IMR-90 (cell line): ENCODE results near the gene WSB1. TPM values are rescaled to one million over a fixed set of nuclear protein-coding genes. Genes with fewer than 3 reads are reported as not detected.

Source experiments
- ATAC-seq: fragments of 200-7000 bp; cut with Tn5 transposase; 2 replicates; pipeline ENCODE4 v1.9.1; 2020; ENCODE audit warnings: low read depth, mild to moderate bottlenecking, moderate library complexity
- BruUV-seq: library from RNA; stranded (reverse); fragments of 400-500 nt; replicated peaks from 2 replicates; lab custom pipeline; 2021; lab: Mats Ljungman, UMichigan
- CTCF ChIA-PET: fragments of 300-600 bp; formaldehyde crosslinking; extraction: SDS; loops from one replicate; lab custom pipeline; 2021; ENCODE audit warnings: antibody characterized with exemption; lab: Yijun Ruan, JAX
- POLR2A ChIA-PET: fragments of 300-600 bp; sonication (Branson Sonifier 250); formaldehyde crosslinking; loops from one replicate; lab custom pipeline; 2022; ENCODE audit warnings: antibody characterized with exemption; ENCODE audit not compliant: unreplicated experiment; lab: Charles Lee
- DNase-seq: peaks from one replicate; pipeline ENCODE4 v3.0.0; 2013
- H2AFZ ChIP-seq: replicated peaks from 2 replicates; pipeline ENCODE3; 2013; ENCODE audit warnings: low read length, mild to moderate bottlenecking; ENCODE audit not compliant: poor library complexity
- H2AK5ac ChIP-seq: 2 replicates; pipeline ENCODE4 v1.6.1; 2013; ENCODE audit warnings: low read depth, low read length, inconsistent platforms
- H2AK9ac ChIP-seq: replicated peaks from 2 replicates; pipeline ENCODE3; 2013; ENCODE audit warnings: mild to moderate bottlenecking, low read depth, low read length, moderate library complexity; ENCODE audit not compliant: poor library complexity
- H2BK120ac ChIP-seq: 2 replicates; pipeline ENCODE4 v1.6.1; 2013; ENCODE audit warnings: low read depth, low read length, inconsistent platforms
- H2BK15ac ChIP-seq: 3 replicates; pipeline ENCODE4 v1.6.1; 2013; ENCODE audit warnings: low read depth, low read length, inconsistent platforms
- H2BK20ac ChIP-seq: 2 replicates; pipeline ENCODE4 v1.6.1; 2013; ENCODE audit warnings: low read depth, mild to moderate bottlenecking, inconsistent platforms, low read length, moderate library complexity
- H2BK5ac ChIP-seq: 2 replicates; pipeline ENCODE4 v1.6.1; 2013; ENCODE audit warnings: mild to moderate bottlenecking, low read depth, low read length, inconsistent platforms; ENCODE audit not compliant: poor library complexity, severe bottlenecking
- H3K14ac ChIP-seq: replicated peaks from 2 replicates; pipeline ENCODE4 v1.6.1; 2013; ENCODE audit warnings: low read depth, low read length, inconsistent platforms
- H3K18ac ChIP-seq: 2 replicates; pipeline ENCODE4 v1.6.1; 2013; ENCODE audit warnings: low read depth, low read length, control low read depth
- H3K23ac ChIP-seq: 2 replicates; pipeline ENCODE4 v1.6.1; 2013; ENCODE audit warnings: low read depth, low read length, inconsistent platforms
- H3K27ac ChIP-seq: 2 replicates; pipeline ENCODE4 v1.5.1; 2013; ENCODE audit warnings: mild to moderate bottlenecking, control low read depth, low read length; ENCODE audit not compliant: insufficient read depth
- H3K27me3 ChIP-seq: 2 replicates; pipeline ENCODE4 v1.6.1; 2013; ENCODE audit warnings: low read length; ENCODE audit not compliant: control insufficient read depth, insufficient read depth
- H3K36me3 ChIP-seq: 2 replicates; pipeline ENCODE4 v1.6.1; 2013; ENCODE audit warnings: low read length, mixed read lengths; ENCODE audit not compliant: control insufficient read depth, insufficient read depth
- H3K4ac ChIP-seq: 2 replicates; pipeline ENCODE4 v1.6.1; 2013; ENCODE audit warnings: low read depth, low read length, inconsistent platforms
- H3K4me1 ChIP-seq: 2 replicates; pipeline ENCODE4 v1.6.1; 2013; ENCODE audit warnings: low read length, mixed read lengths; ENCODE audit not compliant: control insufficient read depth, insufficient read depth
- H3K4me2 ChIP-seq: 2 replicates; pipeline ENCODE4 v1.6.1; 2013; ENCODE audit warnings: low read depth, mild to moderate bottlenecking, control low read depth, low read length, moderate library complexity
- H3K4me3 ChIP-seq: 2 replicates; pipeline ENCODE4 v1.5.1; 2013; ENCODE audit warnings: low read depth, mild to moderate bottlenecking, control low read depth, low read length, moderate library complexity; ENCODE audit not compliant: insufficient read depth
- H3K56ac ChIP-seq: 2 replicates; pipeline ENCODE4 v1.6.1; 2013; ENCODE audit warnings: low read length, inconsistent platforms; ENCODE audit not compliant: insufficient read depth; ENCODE audit errors: extremely low read depth
- H3K79me1 ChIP-seq, 2 experiments: 2 replicates each; pipeline ENCODE4 v1.6.1; 2013; ENCODE audit warnings: low read length in 2 of 2, inconsistent platforms in 1 of 2, low read depth in 1 of 2
- H3K9ac ChIP-seq: 2 replicates; pipeline ENCODE4 v1.6.1; 2013; ENCODE audit warnings: low read depth, low read length, control low read depth
- H3K9me1 ChIP-seq: 2 replicates; pipeline ENCODE4 v1.6.1; 2013; ENCODE audit warnings: low read length, inconsistent platforms; ENCODE audit not compliant: insufficient read depth
- H3K9me3 ChIP-seq: 2 replicates; pipeline ENCODE4 v1.6.1; 2013; ENCODE audit warnings: low read length; ENCODE audit not compliant: control insufficient read depth, insufficient read depth
- H4K20me1 ChIP-seq: 2 replicates; pipeline ENCODE4 v1.6.1; 2013; ENCODE audit warnings: low read length, inconsistent platforms; ENCODE audit not compliant: insufficient read depth
- H4K5ac ChIP-seq: 2 replicates; pipeline ENCODE4 v1.6.1; 2013; ENCODE audit warnings: mild to moderate bottlenecking, low read depth, low read length, control low read depth
- H4K8ac ChIP-seq, 2 experiments: 2 replicates each; pipeline ENCODE4 v1.6.1; 2013; ENCODE audit warnings: low read depth in 2 of 2, low read length in 2 of 2, control low read depth in 1 of 2, inconsistent platforms in 1 of 2
- H4K91ac ChIP-seq: 2 replicates; pipeline ENCODE4 v1.6.1; 2013; ENCODE audit warnings: low read depth, low read length, inconsistent platforms; ENCODE audit not compliant: insufficient read depth
- BHLHE40 ChIP-seq: fragments of 150-350 bp; IDR thresholded peaks from 2 replicates; pipeline ENCODE4 v1.6.1; 2016; ENCODE audit warnings: mild to moderate bottlenecking, low read depth, low read length
- CEBPB ChIP-seq: IDR thresholded peaks from 2 replicates; pipeline ENCODE4 v1.6.1; 2012; ENCODE audit warnings: low read depth, low read length, improper control_type of control experiment
- FOS ChIP-seq: fragments of 150-350 bp; IDR thresholded peaks from 2 replicates; pipeline ENCODE4 v1.6.1; 2016; ENCODE audit warnings: low read depth, low read length
- MAFK ChIP-seq: IDR thresholded peaks from 2 replicates; pipeline ENCODE4 v1.6.1; 2012; ENCODE audit warnings: low read depth, low read length, improper control_type of control experiment
- MAZ ChIP-seq: IDR thresholded peaks from 2 replicates; pipeline ENCODE4 v1.6.1; 2012; ENCODE audit warnings: low read depth, mild to moderate bottlenecking, low read length, improper control_type of control experiment, moderate library complexity, borderline replicate concordance
- MXI1 ChIP-seq: IDR thresholded peaks from 2 replicates; pipeline ENCODE4 v1.6.1; 2012; ENCODE audit warnings: low read depth, mild to moderate bottlenecking, low read length, moderate library complexity, borderline replicate concordance
- NFE2L2 ChIP-seq: fragments of 150-350 bp; IDR thresholded peaks from 2 replicates; pipeline ENCODE4 v1.6.1; 2016; ENCODE audit warnings: low read depth, mild to moderate bottlenecking, low read length
- POLR2A ChIP-seq: IDR thresholded peaks from 2 replicates; pipeline ENCODE4 v1.6.1; 2012; ENCODE audit warnings: mild to moderate bottlenecking, low read depth, low read length
- RAD21 ChIP-seq: IDR thresholded peaks from 2 replicates; pipeline ENCODE4 v1.6.1; 2012; ENCODE audit warnings: low read length, improper control_type of control experiment
- RCOR1 ChIP-seq: IDR thresholded peaks from 2 replicates; pipeline ENCODE4 v1.6.1; 2012; ENCODE audit warnings: mild to moderate bottlenecking, low read length, improper control_type of control experiment; ENCODE audit not compliant: insufficient replicate concordance
- WGBS, 2 experiments: methylation state at CpG; one replicate each; pipeline versions ENCODE4 v1.1.5 to v1.1.7; 2013; ENCODE audit warnings: missing lambda C conversion rate in 2 of 2; ENCODE audit not compliant: insufficient read length in 1 of 2; ENCODE audit errors: extremely low coverage in 2 of 2; 5-methylcytosine and 5-hydroxymethylcytosine counted together
- dilution Hi-C: fragments of 300-500 bp; cut with HindIII; formaldehyde crosslinking; loops from one replicate; pipeline ENCODE4 v1.14.3; 2018; ENCODE audit warnings: low sequenced_read_pairs; ENCODE audit not compliant: unreplicated experiment
- in situ Hi-C: fragments of 300-500 bp; cut with MboI; formaldehyde crosslinking; loops from 3 replicates; pipeline ENCODE4 v1.14.3; 2019; ENCODE audit warnings: low sequenced_read_pairs, inconsistent platforms, mixed read lengths
- intact Hi-C: fragments of 100-400 bp; cut with micrococcal nuclease; formaldehyde crosslinking; loops from 2 replicates; pipeline ENCODE4 v1.10.0; 2022
- polyA plus RNA-seq, 3 experiments: library from polyadenylated mRNA; depleted of rRNA; stranded (reverse); fragments of >200 nt; gene quantifications; 2 replicates each; pipeline ENCODE4 v1.2.3, GENCODE V29; 2012; ENCODE audit warnings: low replicate concordance in 1 of 3
- total RNA-seq: library from RNA; depleted of rRNA; stranded (reverse); fragments of >200 nt; gene quantifications from 2 replicates; pipeline ENCODE4 v1.2.3, GENCODE V29; 2012
- TF ChIP-seq, protein P1 (sequence below): fragments of 150-350 bp; IDR thresholded peaks from 2 replicates; pipeline ENCODE4 v1.6.1; 2016; ENCODE audit warnings: low read depth, mild to moderate bottlenecking, low read length, moderate library complexity, borderline replicate concordance
- TF ChIP-seq, protein P2 (sequence below): conservative IDR thresholded peaks from 2 replicates; pipeline ENCODE4 v1.5.1; 2012; ENCODE audit warnings: mild to moderate bottlenecking, low read depth, low read length, improper control_type of control experiment
- TF ChIP-seq, protein P3 (sequence below): fragments of 150-350 bp; IDR thresholded peaks from 2 replicates; pipeline ENCODE4 v1.6.1; 2017; ENCODE audit warnings: mild to moderate bottlenecking, antibody characterized with exemption, low read length, low read depth

WSB1 gene
- total and polyA plus RNA-seq, 2 of the 4 experiments (the other 2 are of a cell fraction): 140 to 266 TPM

DNA sequence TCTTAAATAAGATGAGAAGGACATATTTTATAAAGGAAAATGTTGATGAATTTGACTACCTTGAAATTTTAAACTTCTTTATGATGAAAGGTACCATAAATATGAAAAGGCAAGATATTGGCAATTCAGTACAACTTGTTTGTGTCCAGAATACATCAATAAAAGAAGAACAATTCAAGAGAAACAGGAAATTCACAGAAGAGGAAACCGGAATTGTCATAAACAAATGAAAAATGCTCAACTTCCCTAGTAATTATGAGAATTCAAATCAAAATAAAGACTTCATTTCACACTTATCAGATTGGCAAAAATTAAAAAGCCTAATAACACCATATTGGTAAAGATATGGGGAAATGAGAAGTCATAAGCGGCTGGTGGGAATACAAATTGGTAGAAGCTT is 54.3 kb downstream of the WSB1 start:
- no peak for ATAC-seq
- no peak for DNase-seq
- Histone ChIP-seq H2BK20ac (no peak overlapping the region), H4K20me1 (no peaks in the 10 kb centered on the region), H2BK15ac (no peak overlapping the region), H3K9me1 (peaks cover 3% of the 10 kb centered on the region), H3K9ac (no peak overlapping the region), H3K4me2 (no peak overlapping the region), H3K18ac (no peak overlapping the region), H4K5ac (no peak overlapping the region), H3K79me1 (peaks cover 5 to 12% of the 10 kb centered on the region in 2 experiments; a peak in 3 of 4 replicates), H3K9me3 (no peaks in the 10 kb centered on the region), H3K4me3 (no peak overlapping the region), H3K23ac (no peak overlapping the region), H2AK5ac (no peak overlapping the region), H3K4me1 (peaks cover 4% of the 10 kb centered on the region), H2AFZ (no peak overlapping the region), H3K4ac (no peak overlapping the region), H2AK9ac (no peak overlapping the region), H2BK120ac (no peak overlapping the region), H3K56ac (no peak overlapping the region), H3K36me3 (no peaks in the 10 kb centered on the region), H4K8ac (no peak overlapping the region), H4K91ac (no peak overlapping the region), H3K14ac (no peak overlapping the region), H3K27ac (no peak overlapping the region), H2BK5ac (no peak overlapping the region), H3K27me3 (no peaks in the 10 kb centered on the region)
- dilution Hi-C loops: loop anchor here (25.0 kb wide), 1 partner anchor 111 kb away; no protein-coding TSS in a partner anchor
- no CpG with 5 or more reads among the region's 2 CpGs for WGBS, 2 experiments
- ChIA-PET CTCF (no interaction called here), POLR2A (no interaction called here)
- intact Hi-C loops: no loop called here
- no TSS peak for BruUV-seq
- TF ChIP-seq POLR2A (no peak), FOS (no peak), BHLHE40 (no peak), RCOR1 (no peak), RAD21 (no peak), CEBPB (no peak), NFE2L2 (no peak), MAFK (no peak), MXI1 (no peak), MAZ (no peak)
- TF ChIP-seq, protein P1, sequence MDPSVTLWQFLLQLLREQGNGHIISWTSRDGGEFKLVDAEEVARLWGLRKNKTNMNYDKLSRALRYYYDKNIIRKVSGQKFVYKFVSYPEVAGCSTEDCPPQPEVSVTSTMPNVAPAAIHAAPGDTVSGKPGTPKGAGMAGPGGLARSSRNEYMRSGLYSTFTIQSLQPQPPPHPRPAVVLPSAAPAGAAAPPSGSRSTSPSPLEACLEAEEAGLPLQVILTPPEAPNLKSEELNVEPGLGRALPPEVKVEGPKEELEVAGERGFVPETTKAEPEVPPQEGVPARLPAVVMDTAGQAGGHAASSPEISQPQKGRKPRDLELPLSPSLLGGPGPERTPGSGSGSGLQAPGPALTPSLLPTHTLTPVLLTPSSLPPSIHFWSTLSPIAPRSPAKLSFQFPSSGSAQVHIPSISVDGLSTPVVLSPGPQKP: no peak
- TF ChIP-seq, protein P2, sequence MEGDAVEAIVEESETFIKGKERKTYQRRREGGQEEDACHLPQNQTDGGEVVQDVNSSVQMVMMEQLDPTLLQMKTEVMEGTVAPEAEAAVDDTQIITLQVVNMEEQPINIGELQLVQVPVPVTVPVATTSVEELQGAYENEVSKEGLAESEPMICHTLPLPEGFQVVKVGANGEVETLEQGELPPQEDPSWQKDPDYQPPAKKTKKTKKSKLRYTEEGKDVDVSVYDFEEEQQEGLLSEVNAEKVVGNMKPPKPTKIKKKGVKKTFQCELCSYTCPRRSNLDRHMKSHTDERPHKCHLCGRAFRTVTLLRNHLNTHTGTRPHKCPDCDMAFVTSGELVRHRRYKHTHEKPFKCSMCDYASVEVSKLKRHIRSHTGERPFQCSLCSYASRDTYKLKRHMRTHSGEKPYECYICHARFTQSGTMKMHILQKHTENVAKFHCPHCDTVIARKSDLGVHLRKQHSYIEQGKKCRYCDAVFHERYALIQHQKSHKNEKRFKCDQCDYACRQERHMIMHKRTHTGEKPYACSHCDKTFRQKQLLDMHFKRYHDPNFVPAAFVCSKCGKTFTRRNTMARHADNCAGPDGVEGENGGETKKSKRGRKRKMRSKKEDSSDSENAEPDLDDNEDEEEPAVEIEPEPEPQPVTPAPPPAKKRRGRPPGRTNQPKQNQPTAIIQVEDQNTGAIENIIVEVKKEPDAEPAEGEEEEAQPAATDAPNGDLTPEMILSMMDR: no peak
- TF ChIP-seq, protein P3, sequence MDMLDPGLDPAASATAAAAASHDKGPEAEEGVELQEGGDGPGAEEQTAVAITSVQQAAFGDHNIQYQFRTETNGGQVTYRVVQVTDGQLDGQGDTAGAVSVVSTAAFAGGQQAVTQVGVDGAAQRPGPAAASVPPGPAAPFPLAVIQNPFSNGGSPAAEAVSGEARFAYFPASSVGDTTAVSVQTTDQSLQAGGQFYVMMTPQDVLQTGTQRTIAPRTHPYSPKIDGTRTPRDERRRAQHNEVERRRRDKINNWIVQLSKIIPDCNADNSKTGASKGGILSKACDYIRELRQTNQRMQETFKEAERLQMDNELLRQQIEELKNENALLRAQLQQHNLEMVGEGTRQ: no peak
- in situ Hi-C loops: no loop called here
